GM12873 (cell line): ENCODE data around the gene C1QTNF3.
A peak's percentile ranks its signal among the peaks of the same experiment; 100 is the strongest.

Experiments used
- TF ChIP-seq, protein P1 (sequence below): IDR thresholded peaks from 2 replicates; pipeline ENCODE4 v1.5.1; 2012; ENCODE audit warnings: low read depth, mild to moderate bottlenecking, moderate library complexity, low read length, control low read depth; ENCODE audit not compliant: insufficient read depth; ENCODE audit errors: missing control alignments

Gene C1QTNF3

DNA sequence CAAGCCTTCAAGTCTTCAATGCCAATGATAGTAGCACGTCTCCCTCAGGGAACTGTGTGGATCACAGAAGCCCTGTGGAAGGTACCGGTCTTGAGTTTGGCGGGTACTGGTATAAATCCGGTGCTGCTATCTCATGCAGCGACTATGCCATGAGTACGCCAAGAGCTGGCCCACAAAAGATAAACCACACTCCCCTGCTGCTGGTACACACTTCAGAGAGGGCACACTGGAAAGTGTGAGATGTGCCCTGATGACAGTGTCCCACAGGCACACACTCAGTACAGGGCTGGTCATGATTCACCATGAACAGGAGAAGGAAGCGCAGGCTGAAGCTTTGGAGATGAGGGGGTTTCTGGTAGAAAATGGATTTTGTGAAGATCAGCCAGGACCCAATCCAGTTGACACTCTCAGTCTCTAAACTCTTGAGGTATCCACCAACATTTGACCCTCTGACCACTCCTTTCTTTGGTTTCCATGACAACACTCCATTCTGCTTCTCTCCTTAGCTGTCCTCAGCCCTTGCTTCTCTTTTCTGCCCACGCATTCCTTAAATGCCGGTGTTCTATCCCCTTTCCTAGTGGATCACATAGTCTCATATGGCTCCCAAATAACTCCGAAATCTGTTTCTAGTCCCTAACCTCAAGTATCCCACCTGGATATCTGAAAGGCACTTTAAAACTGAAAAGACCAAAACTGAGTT, 40.2 kb downstream of the C1QTNF3 start:
- TF ChIP-seq, protein P1, sequence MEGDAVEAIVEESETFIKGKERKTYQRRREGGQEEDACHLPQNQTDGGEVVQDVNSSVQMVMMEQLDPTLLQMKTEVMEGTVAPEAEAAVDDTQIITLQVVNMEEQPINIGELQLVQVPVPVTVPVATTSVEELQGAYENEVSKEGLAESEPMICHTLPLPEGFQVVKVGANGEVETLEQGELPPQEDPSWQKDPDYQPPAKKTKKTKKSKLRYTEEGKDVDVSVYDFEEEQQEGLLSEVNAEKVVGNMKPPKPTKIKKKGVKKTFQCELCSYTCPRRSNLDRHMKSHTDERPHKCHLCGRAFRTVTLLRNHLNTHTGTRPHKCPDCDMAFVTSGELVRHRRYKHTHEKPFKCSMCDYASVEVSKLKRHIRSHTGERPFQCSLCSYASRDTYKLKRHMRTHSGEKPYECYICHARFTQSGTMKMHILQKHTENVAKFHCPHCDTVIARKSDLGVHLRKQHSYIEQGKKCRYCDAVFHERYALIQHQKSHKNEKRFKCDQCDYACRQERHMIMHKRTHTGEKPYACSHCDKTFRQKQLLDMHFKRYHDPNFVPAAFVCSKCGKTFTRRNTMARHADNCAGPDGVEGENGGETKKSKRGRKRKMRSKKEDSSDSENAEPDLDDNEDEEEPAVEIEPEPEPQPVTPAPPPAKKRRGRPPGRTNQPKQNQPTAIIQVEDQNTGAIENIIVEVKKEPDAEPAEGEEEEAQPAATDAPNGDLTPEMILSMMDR = no peak

DNA sequence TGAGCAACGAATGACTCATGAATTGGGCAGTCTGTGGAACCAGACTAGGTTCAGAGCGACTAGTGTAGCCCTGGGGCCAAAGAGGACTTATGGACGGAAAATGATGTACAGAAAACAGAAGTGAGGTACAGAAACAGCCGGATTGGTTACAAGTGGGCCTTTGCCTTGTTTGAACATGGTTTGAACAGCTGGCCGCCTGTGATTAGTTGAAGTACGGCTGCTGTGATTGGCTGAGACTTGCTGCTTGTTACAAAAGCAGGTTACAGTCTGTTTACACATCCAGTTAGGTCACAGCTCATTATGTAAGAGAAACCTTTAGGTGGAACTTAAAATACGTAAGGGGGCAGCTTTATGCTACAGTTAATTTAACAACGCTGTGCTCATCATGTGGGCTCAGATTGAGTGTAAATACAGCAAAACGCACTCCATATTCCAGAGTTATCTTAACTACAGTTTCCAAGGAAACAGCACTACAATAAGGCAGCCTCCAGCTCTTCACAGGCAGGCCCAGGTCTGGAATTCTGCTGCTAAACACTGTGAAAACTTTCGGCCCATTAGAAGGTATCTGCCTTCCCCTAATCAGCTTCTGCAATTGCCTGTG, 41.7 kb downstream of the C1QTNF3 start:
- TF ChIP-seq, protein P1 = no peak

DNA sequence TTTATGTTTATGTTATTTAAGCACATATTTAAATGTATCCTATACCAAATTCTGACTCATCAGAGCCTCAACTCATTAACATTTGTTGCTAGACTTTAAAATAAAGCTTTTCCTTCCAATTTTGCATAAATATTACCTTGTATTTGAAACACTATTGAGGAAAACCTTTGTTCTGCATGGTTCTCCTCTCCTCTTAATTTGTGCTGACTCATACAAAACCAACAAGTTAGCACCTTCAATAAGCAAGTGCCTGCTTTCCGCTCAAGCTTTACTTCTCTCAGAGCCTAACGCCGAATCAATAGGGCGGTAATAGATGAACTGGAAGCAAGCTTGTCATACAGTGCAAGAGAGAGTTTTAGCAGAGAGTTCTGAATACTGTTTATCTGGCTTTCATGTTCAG, 43.0 kb downstream of the C1QTNF3 start:
- TF ChIP-seq, protein P1 = no peak

DNA sequence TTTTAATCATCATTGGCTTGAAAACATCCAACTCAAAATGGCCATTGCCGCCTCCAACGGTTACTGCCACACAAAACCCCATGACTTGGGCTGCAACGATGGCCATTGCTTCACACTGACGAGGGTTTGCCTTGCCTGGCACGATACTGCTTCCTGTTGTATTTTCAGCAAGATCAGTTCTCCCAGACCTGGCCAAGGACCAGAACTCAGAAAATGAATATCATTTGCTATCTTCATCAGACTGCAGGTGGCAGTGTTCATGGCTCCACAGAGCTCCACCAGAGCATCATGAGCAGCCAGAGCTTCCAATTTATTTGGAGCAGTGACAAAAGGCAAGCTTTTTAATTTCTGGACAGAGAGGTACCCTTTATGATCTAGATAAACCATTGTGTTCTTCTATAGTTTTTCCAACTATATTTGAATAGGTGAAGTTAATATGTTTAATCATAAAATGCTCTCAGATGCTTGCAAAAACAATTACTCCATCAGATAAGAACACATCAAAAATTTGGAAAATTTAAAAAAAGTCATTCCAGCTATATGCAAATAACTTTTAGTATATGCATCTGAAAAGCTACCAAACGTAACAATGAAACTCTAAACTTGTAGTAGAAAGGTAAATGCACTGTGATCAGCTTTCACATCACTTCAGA, 45.6 kb downstream of the C1QTNF3 start:
- TF ChIP-seq, protein P1 = peak; percentile 73

DNA sequence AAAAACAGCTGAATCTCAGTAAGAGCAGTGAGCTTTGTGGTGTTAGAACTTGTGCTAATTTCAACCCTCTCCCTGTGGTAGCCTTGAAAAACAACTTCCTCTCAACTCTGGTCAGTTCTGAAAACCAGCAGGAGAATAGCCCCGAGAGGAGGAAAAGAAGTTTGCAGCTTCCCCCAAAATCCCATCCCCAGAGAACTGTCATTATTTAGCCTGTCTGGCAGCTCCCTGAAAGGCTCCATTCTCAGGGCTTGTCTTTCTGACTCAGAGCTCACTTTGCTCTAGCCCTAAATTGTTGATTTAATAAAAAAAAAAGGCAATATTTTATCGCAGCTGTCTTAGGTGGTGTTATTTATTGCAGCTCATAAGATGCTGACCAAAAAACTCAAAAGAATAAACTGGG, 47.1 kb downstream of the C1QTNF3 start:
- TF ChIP-seq, protein P1 = no peak

DNA sequence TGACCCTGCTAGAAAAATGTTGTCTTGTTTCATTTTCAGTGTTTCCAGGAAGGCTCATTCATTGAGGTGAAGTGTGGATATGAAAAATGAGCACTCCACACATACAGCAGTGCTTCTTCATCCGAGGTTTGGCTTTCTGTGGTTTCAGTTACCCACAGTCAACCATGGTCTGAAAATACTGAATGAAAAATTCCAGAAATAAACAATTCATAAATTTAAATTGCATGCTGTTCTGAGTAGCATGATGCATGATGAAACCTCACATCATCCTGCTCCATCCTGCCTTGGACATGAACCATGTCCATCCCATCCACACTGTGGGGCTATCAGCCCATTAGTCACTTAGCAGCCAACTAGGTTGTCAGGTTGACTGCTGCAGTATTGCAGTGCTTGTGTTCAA, 48.2 kb downstream of the C1QTNF3 start:
- TF ChIP-seq, protein P1 = no peak

DNA sequence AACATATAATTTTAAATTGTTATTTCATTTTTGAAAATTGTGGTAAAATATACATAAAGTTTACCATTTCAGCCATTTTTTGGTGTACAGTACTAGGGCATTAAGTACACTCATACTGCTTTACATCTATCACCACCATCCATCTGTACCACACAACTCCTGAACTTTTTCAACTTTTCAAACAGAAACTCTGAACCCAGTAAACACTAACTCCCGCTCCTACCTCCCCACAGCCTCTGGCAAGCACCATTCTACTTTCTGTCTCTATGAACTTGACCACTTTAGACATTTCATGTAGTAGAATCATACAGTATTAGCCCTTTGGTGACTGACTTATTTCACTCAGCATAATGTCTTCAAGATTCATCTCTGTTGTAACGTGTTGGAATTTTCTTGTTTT, 50.1 kb downstream of the C1QTNF3 start:
- TF ChIP-seq, protein P1 = no peak
